DND-41 (cell line): Measurements from ENCODE around the gene GRAMD4.
A peak's percentile ranks its signal among the peaks of the same experiment; 100 is the strongest.

Experiments
- ATAC-seq: fragments of 200-7000 bp; cut with Tn5 transposase; 3 replicates; pipeline ENCODE4 v1.9.1; 2021; ENCODE audit warnings: low read depth; ENCODE audit not compliant: insufficient read depth
- DNase-seq: peaks from one replicate; pipeline ENCODE4 v3.0.0-alpha.2; 2020
- H2AFZ ChIP-seq: 2 replicates; pipeline ENCODE4 v1.6.0; 2012; ENCODE audit warnings: low read depth, low read length
- H3K27ac ChIP-seq: 2 replicates; pipeline ENCODE4 v1.5.1; 2012; ENCODE audit warnings: low read length, inconsistent platforms
- H3K27me3 ChIP-seq: fragments of 200-600 bp; sonication (generic); 2 replicates; pipeline ENCODE4 v1.6.0; 2012; ENCODE audit warnings: low read length, mild to moderate bottlenecking, inconsistent platforms; ENCODE audit not compliant: insufficient read depth, poor library complexity
- H3K36me3 ChIP-seq: 2 replicates; pipeline ENCODE4 v1.5.1; 2012; ENCODE audit warnings: low read length, inconsistent platforms; ENCODE audit not compliant: insufficient read depth
- H3K4me1 ChIP-seq: 2 replicates; pipeline ENCODE4 v1.5.1; 2012; ENCODE audit warnings: mild to moderate bottlenecking, low read length; ENCODE audit not compliant: insufficient read depth
- H3K4me2 ChIP-seq: 2 replicates; pipeline ENCODE4 v1.6.0; 2012; ENCODE audit warnings: mild to moderate bottlenecking, moderate library complexity, low read length, inconsistent platforms; ENCODE audit not compliant: insufficient read depth
- H3K4me3 ChIP-seq, 2 experiments: fragments of 200-600 bp in 1 of 2; shearing (Covaris generic) in 1 of 2; 2 replicates each; pipeline ENCODE4 v1.5.1; 2012 to 2016; ENCODE audit warnings: inconsistent platforms in 2 of 2, low read length in 2 of 2, mild to moderate bottlenecking in 2 of 2, low read depth in 1 of 2, moderate library complexity in 1 of 2
- H3K79me2 ChIP-seq: 2 replicates; pipeline ENCODE4 v1.6.0; 2012; ENCODE audit warnings: low read length, inconsistent platforms; ENCODE audit not compliant: insufficient read depth
- H3K9ac ChIP-seq: 2 replicates; pipeline ENCODE4 v1.6.0; 2012; ENCODE audit warnings: low read depth, mild to moderate bottlenecking, inconsistent platforms, low read length, moderate library complexity
- H3K9me3 ChIP-seq: 2 replicates; pipeline ENCODE4 v1.5.1; 2012; ENCODE audit warnings: low read length, moderate library complexity, mild to moderate bottlenecking, inconsistent platforms; ENCODE audit not compliant: insufficient read depth, severe bottlenecking
- H4K20me1 ChIP-seq: 2 replicates; pipeline ENCODE4 v1.6.0; 2012; ENCODE audit warnings: low read length; ENCODE audit not compliant: insufficient read depth
- EZH2 ChIP-seq: IDR thresholded peaks from 3 replicates; pipeline ENCODE4 v1.6.1; 2012; ENCODE audit warnings: borderline replicate concordance, low read depth, mild to moderate bottlenecking, moderate library complexity, low read length, inconsistent platforms; ENCODE audit not compliant: severe bottlenecking
- TF ChIP-seq, protein P1 (sequence below): IDR thresholded peaks from 2 replicates; pipeline ENCODE4 v1.5.1; 2012; ENCODE audit warnings: borderline replicate concordance, low read length, moderate library complexity, mild to moderate bottlenecking; ENCODE audit not compliant: poor library complexity, severe bottlenecking; ENCODE audit errors: extremely low read depth

Gene GRAMD4

DNA sequence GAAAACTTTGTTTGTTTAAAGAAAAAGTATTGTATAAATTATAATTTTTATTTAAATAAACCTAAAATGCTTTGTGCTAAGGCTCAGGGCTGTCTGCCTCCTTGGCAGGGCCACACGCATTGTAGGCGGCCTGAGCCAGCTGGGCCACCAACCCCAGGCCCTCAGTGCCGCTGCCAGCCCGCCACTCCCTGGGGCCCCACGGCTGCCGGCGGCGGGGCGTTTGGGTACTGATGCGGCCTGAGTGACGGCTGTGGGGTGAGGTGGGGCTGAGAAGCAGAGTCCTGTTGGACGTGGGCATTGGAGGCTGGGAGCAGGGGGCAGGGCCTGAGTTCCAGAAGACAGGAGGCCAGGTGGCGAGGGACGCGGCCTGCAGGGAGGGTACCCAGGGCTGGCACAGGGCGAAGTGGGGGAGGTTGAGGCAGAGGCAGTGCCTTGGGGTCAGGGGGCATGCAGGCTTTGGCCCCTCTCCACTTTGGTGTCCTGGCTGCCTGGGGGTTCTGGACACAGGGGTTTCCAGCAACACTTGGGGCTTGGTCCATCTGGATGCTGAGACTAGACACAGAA, 59.6 kb downstream of the GRAMD4 start:
- TF ChIP-seq EZH2: no peak
- TF ChIP-seq, protein P1, sequence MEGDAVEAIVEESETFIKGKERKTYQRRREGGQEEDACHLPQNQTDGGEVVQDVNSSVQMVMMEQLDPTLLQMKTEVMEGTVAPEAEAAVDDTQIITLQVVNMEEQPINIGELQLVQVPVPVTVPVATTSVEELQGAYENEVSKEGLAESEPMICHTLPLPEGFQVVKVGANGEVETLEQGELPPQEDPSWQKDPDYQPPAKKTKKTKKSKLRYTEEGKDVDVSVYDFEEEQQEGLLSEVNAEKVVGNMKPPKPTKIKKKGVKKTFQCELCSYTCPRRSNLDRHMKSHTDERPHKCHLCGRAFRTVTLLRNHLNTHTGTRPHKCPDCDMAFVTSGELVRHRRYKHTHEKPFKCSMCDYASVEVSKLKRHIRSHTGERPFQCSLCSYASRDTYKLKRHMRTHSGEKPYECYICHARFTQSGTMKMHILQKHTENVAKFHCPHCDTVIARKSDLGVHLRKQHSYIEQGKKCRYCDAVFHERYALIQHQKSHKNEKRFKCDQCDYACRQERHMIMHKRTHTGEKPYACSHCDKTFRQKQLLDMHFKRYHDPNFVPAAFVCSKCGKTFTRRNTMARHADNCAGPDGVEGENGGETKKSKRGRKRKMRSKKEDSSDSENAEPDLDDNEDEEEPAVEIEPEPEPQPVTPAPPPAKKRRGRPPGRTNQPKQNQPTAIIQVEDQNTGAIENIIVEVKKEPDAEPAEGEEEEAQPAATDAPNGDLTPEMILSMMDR: no peak
- DNase-seq (no peak), ATAC-seq (no peak)
- H3K4me3 ChIP-seq: no peak overlapping the region
- no peaks in the 10 kb centered on the region for H3K4me1 ChIP-seq
- peaks cover 21% of the 10 kb centered on the region for H4K20me1 ChIP-seq
- no peak overlapping the region for H3K9ac ChIP-seq
- no peak overlapping the region for H3K4me2 ChIP-seq
- peaks cover 64% of the 10 kb centered on the region for H3K36me3 ChIP-seq
- no peak overlapping the region; the same call in 1 of the 2 replicates for H3K27ac ChIP-seq
- no peak overlapping the region for H2AFZ ChIP-seq
- H3K27me3 ChIP-seq: no peaks in the 10 kb centered on the region
- H3K9me3 ChIP-seq: no peaks in the 10 kb centered on the region
- H3K79me2 ChIP-seq: no peaks in the 10 kb centered on the region; the same call in 1 of the 2 replicates

DNA sequence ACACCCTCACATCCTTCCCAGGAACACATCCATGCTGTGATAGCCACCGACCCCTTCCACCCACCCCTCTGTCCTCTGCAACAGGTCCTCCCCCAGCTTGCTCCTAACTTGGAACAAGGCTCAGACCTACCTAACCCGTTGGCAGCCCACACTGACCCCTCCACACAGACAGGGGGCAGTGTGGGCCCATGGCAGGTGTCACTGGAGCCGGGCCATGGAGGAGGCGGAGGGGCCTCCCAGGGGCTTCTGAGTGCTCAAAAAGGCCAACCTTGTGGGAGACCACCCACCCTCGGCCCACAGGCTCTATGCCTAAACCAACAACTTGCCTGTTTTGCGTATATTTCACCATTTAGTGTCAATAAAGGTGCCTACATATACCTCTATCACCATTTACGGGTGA, 60.8 kb downstream of the GRAMD4 start:
- Histone ChIP-seq H3K9me3 (no peaks in the 10 kb centered on the region), H3K79me2 (no peaks in the 10 kb centered on the region; the same call in 1 of the 2 replicates), H3K4me2 (no peak overlapping the region), H3K27me3 (no peaks in the 10 kb centered on the region), H3K36me3 (peaks cover 62% of the 10 kb centered on the region), H3K9ac (no peak overlapping the region), H4K20me1 (peaks cover 16% of the 10 kb centered on the region; the same call in 1 of the 2 replicates), H2AFZ (no peak overlapping the region), H3K27ac (no peak overlapping the region), H3K4me3 (no peak overlapping the region), H3K4me1 (no peaks in the 10 kb centered on the region)
- ATAC-seq: peak; percentile 64
- DNase-seq: peak; percentile 37
- TF ChIP-seq EZH2: no peak
- TF ChIP-seq, protein P1: peak; percentile 62

DNA sequence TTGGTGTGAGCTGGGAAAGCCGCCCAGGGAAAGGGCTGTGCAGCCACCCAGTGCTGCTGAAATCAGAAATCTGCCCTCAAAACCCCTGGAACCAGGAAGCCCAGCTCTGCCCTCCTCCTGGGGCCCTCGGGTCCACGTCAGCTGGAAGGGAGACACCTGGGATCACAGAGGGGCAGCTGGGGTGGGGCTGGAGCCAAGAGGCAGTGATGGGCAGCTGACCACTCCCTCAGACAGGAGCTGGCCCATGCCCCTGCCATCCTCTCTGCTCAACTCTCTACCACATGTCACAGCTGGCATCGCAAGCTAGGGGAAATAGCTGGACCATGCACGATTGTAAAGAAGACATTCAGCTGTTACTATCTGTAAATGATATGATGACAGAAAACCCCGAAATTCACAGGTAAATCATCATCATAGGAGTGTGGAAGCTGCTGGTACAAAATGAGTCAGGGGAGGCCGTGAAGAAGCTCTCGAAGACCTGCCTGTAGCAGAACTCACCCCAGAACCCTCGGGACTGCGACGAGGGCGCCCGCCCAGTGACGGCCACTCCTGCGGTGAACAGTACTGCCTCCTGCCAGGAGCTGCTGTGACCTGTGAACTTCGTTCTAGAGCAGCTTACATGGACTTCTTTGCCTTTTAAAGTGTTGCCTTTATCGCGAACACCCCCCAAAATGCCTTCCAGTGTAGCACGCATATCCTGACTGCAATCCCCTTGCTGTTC, 62.0 kb downstream of the GRAMD4 start:
- H3K36me3 ChIP-seq: peaks cover 60% of the 10 kb centered on the region
- no peak overlapping the region for H3K4me2 ChIP-seq
- H3K79me2 ChIP-seq: no peaks in the 10 kb centered on the region
- peak overlapping the region; percentile 16; the same call in 1 of the 2 replicates for H3K27ac ChIP-seq
- H3K4me1 ChIP-seq: no peaks in the 10 kb centered on the region
- H3K9ac ChIP-seq: no peak overlapping the region
- peaks cover 8% of the 10 kb centered on the region; the same call in 1 of the 2 replicates for H4K20me1 ChIP-seq
- H3K4me3 ChIP-seq: no peak overlapping the region
- TF ChIP-seq EZH2: no peak
- TF ChIP-seq, protein P1: no peak
- no peak for DNase-seq
- H3K9me3 ChIP-seq: no peaks in the 10 kb centered on the region
- no peak for ATAC-seq
- H2AFZ ChIP-seq: no peak overlapping the region
- H3K27me3 ChIP-seq: no peaks in the 10 kb centered on the region
